CD4-positive, alpha-beta T cell treated with Interleukin-4 for 1 hour (primary cell): ENCODE measurements around the gene FLT1.

Experiments
- DNase-seq, 2 donors: peaks; one replicate each; pipeline ENCODE4 v3.0.0-alpha.2; 2020 to 2022

The FLT1 gene

DNA sequence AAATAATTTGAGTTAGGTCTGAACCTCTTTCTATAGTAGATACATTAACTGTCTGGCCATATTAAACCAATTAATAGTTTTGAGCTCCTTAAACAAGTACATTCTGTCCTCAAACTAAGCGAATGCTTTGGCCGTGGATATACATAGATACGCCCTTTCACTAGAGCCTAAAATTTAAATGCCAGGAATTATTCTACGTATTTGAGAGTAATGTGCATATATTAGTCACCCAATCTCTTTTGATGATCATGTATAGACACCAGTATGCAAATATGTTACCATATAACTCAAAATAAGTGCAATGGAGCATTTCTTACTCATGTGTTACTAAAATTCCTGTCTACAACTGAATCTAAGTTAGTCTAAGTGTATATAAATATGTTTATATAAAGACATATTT lies 70.4 kb downstream of the FLT1 start:
- DNase-seq, result no peak

DNA sequence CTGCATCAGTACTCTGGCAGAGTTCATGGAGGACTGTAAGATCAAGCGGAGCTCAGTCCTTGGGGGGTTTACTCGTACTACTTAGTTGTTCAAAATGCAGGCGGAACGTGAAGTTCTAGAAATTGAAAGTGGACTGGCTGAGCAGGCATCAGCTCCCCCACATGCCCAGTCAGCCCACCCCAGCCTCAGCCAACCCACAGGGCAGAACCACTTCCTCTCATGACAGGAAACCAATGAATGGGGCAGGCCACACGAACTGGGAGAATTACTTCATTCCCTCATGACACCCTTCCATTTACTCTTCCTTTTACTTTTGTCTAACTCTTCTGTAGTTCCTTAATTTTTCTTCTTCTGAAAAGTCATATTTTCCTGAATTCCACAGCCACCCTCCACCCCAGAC lies 71.9 kb downstream of the FLT1 start:
- peak; percentile 15 to 70 for DNase-seq

DNA sequence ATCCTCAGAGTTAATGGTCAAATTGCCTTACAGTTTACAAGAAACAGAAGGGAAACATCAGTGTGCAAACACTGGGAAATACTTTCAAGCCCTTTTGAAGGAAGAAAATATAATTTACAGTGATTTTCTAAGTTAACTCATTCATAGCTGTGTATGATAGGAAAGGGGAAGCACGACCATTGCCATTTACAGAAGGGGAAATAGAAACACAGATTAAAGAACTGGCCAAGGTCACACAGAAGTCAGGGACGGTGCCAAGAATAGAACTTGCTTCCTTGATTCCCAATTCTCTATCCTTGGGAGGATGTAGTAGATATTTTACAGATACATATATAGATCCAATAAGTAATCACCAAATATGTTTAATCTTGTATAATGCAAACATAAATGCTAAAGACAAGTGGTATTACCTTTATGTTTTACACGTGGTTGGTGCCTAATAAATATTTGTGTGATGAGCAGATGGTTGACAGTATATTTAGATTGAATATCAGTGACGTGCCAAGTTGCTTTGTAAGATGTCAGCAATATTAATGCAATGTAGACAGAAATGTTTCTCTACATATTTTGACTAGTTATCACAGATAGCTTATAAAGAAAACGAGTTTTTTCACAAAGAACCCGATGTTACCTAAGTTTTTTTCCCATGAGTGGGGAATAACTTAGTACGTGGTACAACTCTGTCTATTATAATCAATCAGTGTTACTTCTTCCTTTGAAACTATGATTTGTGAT lies 73.1 kb downstream of the FLT1 start:
- no peak for DNase-seq

DNA sequence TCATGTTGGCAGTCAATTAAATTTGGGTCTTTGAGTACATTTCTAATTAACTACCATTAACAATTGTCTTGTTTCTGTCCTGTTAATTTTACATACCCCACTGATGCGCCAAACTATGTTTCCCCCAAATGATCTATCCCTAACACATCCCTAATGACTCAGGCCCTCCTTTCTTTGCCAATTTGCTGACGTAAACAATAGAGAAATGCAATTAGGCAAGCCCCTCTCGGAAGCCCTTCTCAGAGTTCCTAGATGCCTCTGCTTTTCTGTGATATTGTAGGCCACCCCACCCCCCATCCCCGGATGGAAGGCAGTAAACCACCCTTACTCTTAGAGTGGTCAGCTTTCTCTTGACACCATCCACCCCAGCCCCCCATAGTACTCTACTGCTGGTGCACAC lies 74.2 kb downstream of the FLT1 start:
- DNase-seq, result no peak

DNA sequence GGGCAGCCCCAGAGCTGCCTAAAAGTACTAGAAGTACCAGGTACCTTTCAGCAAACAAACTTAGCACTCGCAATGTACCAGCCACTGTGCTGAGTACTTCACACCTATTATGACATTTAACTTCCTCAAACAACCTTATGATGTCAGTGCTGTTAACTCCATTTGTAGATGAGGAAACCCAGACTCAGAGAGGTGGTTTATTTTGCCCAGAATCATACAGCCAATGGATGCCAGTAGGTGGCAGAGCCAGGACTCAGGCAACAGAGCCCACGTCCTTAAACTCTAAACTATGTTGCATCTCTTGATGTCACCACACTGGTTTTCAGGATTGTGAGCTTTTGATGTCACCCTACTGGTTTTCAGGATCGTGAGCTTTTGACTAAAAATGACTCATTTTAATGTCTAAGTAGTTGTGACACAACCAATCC lies 78.9 kb downstream of the FLT1 start:
- peak in 1 of 2 donors; percentile 23 for DNase-seq

DNA sequence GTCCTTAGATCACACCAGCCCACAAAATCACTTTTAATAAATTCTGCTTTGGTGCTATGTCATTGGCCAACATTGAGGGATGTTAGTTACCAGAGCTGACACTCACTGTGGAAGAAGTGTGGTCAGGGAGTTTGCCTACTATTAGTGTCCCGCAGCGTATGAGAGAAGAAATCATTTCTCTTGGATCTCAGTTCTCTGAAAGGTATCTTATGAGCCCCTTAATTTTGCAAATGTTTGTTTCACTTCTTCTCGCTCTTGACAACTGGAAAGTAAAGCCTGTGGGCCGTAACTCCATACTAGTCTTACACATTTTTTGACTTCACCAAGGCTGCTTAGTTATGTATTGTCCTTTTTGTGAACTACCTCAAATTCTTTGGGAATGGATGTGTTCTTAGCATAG lies 80.9 kb downstream of the FLT1 start:
- DNase-seq, result no peak

DNA sequence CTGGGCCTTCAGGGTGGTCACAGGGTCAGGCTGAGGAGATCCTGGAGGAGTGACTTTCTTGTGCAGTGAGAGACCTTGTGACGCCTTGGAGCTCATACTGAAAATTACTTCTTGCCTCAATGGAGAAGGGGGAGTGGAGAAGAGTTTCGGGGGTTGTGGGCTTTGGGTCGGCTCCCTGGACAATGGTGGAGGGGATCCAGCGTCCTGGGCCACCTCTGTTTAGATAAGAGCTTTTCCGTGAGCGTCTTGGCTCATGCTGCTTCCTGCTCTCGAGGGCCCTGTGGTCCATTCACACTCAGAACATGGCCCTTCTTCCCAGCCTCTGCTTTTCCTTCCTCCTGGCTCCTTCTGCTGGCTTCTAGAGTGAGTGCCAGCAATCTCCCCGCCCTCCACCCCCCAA lies 81.9 kb downstream of the FLT1 start:
- DNase-seq, result no peak

DNA sequence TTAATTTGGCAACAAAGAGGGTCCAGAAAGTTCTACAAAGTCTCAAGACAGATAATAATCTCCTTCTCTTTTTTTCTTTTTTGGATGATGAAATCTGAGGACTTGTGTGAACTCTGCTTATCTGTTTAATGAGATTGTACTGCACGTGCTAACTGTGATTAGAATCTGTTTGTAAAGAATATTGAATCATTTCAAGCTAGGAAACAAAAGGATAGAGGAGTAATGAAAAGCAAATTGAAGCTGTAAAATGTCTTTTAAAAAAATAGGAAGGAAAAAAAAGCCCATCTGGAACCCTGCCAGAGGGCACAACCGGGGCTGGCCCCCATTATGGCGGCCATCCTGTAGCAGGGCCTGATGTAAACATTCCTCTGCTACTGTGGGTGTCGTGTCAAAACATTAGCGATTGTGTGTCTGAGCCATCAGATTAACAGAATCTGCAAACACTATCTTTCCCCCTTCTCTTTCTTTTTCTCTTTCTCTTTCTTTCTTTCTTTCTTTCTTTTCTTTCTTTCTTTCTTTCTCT lies 83.0 kb downstream of the FLT1 start:
- DNase-seq, result no peak

DNA sequence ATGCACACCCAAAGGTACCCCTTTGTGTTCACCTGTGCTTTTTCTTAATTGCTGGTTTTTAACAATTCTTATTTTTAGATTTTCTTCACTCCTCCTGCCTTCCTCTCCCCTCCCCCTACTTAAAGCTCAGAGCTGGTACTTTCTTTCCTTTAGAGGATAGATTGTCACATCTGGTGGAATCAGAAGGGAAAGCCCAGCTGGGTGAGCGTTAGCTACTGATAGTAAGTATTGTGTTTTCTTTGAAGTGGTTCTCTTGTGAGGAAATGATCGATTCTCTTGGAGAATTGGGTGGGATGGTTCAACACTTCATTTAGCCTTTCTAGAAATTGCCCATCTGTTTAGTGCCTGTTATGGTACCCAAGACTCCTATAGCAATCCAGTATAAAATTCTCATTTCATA lies 84.8 kb downstream of the FLT1 start:
- DNase-seq, result no peak

DNA sequence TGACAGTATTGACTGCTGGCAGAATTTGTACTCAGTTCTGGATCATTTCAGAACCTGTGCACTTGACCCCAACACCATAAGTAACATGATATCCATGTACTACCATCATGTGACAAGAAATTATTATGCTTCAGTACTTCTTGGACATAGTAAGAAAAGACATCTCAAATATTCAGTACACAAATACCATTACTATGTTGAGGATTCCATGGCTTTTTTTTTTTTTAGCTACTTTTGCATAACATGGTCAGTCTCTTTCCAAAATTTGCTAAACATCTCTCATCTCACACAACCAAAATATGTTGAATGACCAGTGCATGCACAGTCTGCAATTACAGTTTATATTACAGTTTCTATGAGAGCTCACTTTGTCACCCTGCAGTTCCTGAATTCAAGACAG lies 85.3 kb downstream of the FLT1 start:
- no peak for DNase-seq

DNA sequence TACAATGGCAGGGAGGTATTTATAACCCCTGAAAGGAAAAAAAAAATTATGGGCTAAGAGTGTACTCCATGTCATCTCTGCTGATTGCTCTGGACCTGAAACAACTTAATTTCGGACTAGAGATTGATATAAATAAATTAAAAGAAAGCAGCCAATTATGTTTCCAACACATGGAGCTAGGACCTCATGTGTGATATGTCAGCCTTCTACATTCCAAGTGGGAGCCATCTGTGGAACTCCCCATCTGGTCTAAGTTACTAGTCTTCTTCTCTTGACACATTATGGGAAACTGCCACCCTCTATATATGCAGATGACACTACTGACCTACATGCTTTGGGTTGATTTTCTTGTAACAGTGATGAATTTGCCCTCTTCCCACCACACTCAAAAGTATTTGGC lies 86.1 kb downstream of the FLT1 start:
- no peak for DNase-seq

DNA sequence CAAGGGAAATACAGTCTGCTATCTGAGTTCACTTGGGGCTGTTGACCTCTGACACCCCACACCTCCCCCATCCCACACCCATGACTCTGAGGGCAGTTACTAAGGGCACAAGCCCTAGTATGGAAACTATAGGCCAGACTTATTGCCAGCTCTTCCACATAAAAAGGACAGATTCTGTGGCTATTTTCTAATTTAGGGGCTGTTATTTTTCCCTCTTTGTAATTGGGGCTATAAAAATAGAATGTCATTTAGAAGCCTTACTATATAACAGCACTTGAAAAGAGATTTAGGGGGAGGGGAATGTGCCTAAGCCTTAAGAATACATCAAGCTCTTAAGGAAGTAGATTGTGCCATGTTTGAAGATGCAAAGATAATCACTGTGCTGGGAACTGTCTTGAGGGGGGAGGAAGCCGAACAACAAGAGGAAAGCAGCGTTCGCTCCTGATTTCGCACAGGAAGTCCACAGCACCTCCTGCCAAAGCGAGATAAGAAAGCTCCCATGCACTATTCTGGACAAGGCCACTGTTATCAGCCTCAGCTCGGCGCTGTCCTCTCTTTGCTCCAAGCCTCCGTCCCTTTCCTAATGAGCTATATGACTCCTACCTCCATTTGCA lies 86.6 kb downstream of the FLT1 start:
- no peak for DNase-seq

DNA sequence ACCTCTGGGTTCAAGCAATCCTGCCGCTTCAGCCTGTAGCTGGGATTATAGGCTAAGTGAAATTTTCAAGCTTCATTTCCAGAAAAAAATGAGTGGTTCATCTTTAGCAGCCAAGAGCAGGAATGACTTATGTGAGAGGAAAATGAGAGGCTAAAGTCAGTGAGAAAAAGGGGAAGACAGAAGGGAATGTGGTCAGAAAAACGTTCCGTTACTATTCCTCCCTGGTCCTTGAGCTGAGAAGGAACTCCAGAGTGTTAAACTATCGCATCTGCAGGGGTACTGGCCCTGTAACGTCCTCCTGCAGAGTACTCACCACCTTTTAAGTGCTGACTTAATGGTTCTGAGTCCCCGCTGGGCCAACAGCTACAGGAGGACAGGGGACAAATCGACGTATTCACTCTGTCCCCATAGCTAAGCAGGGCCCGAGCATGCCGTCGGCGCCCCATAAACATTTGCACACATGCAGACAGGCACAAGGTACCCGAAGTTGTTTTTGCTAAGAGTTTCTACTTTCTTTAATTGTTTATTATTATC lies 88.1 kb downstream of the FLT1 start:
- DNase-seq, result no peak

DNA sequence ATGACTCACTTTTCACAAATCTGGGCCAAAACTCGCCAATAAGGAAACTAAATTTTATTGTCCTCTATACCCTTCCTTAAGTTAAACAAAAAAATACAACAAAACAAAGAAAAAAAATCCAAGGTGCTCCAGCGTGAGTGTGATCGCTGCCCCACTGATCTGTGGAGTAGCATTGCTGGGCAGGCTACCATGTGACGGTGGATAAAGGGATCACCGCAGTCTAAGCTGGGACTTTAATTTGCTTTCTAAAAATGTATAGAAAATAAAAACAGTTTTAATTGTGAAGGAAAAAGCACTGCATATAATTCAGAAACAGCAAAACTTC lies 92.9 kb downstream of the FLT1 start:
- DNase-seq, result no peak

DNA sequence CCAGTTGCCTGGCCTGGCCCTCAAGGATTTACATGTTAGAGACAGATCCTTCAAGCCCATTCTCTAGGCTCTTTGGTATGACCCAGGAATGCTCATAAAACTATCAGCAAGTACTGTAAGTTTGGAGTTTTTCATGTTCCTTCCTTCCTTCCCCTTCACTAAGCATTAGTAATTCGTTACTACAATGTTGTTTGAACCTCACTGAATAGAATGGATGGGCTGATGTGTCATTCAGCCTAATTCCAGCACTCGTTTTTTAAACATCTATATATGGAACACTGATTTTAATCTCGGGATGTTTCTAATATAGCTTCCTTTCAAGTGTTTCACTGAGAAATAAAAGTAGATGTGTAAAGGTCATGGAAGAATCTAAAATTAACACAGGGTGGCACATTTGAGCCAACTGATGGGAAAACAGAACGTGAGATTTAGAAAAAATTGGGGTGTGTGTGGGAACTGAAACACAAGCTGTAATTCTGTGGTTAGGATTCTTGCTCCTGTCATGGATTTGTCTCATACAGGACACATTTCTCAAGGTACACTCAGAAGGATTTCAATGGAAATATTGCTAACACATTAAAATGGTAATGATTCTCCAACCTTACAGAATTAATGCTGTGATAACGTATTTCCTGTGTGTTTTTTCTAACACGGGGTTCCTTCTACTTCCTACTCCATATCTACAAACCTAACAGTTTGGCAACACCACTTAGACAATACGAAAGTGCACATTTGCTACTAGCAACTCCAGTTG lies 93.4 kb downstream of the FLT1 start:
- DNase-seq, result peak in 1 of 2 donors; percentile 8

DNA sequence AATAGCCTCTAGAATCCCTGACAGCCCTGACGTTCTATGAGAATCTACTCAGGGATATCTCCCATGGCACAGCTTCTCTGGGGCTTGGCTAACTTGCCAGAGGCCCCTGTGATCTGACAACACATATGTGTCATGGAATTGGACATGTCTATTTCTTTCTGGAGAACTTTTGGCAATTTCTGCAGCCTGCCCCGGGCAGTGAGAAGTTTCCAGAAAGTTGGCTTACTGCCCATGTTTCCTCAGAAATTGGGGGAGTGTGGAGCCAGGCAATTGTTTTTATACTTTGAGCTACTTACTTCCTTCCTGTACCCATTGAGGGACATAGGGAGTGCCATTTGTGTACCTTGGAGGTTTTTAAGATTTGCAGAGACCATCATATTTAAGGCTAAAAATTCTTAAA lies 98.9 kb downstream of the FLT1 start:
- no peak for DNase-seq

DNA sequence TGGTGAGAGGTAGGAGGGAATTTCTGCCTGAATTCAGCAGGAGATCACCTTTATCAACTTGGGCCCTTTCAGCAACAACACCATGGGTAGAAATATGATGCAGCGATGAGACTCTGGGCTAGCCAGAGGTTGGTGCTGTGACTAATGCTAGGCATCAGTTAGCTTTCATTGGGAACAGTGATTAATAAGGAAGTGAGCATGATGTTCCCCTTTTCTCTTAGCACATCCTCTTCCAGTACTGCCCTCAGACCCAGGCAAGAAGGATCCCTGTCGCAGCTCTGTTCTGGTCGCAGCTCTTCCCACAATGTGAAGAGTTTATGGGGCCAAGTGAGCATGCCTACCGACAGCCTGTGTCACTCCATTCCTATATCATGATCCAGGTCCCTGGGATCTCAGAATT lies 100.5 kb downstream of the FLT1 start:
- DNase-seq, result peak; percentile 4 to 44

DNA sequence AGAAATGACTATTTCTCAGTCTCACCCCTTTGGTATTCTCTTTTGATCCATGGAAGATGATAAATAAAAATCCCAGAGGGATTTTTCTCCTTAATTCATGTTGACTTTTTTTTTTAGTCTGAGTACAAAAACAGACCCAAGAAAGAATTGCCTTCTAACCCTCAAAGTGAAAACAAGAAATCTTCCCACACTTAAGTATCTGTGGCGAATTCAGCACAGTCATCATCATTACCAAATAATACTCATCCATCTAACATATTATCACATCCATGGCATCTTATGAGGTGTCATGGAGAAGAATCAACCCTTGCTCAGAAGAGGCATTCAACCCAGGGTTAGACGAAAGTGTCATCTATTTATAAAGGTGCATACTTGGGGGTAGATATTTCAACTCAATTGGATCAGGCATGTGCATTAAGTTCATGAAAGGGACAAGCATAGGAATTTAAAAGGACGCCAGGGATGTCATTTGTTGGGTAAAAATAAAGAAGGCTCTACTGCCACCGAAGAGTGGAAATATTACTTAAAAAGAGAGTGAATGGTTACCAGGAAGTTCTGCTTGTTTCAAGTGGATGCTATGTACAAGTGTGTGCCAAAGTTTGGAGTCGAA lies 101.9 kb downstream of the FLT1 start:
- DNase-seq, result no peak

DNA sequence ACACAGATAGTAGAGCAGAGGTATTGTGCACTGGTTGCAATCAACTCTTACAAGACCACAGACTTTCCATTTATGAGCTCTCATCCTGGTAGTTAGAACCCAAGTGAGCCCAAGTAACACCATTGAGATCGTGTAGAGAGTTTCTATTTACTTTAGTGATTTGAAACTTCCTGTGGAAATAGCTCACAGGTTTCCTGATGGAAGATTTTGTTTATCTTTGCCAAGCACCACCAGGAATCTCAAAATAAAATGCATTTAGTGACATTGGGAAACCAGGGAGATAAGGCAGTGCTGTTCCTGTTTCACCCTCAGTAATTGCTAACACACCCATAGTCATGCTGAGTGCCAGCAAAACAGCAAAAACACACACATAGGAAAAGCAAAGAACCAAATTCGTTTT lies 102.5 kb downstream of the FLT1 start:
- no peak for DNase-seq

DNA sequence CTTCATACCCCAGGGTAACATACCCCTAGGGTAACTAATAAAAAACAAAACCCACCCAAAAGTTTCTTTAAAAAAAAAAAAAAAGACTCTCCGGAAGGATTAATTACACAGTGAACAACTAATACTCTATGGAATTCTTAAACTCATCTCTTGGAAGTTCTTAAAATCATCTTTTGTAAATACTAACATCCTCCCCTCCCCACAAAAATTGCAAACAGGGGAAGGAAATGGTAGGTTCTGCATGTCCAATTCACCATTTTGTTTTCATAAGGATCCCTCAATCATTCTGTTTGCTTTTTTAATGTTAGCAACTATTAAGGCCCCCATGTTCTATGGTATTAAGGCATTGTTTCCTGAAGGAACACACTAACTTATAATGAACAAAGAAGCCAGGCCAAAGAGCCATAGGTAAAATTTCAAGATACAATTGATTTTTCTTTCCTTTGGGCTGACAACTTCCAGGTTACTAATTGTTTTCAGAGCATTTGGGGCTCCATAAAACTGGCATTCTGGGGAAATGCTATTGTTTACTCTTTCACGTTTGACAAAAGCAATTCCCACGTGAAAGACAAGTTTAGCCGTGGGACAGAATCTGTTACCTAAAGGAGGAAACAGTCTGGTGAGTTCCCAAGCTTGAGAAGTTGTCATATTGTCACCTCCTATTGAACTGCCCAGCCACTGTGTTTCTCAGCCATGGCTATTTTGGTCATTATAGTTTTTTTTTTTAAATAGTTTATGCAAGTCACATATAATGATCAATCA lies 107.0 kb downstream of the FLT1 start:
- no peak for DNase-seq

DNA sequence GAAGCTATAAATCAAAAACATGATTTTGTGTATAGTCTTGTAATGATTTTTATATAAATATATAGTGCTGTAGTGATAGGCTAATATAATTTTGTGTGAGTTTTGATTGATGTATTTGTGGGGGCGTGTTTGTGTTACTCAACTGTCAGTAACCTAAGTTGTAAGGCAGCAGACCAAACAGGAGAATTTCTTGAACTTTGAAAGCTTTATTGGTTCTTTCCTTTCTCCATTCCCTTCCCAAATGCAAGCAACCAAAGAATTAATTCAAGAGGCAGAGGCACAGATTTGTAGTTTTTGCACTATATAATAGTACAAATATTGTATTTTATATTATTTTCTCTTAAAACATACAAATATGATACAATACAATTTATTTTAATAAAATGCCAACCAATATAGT lies 109.6 kb downstream of the FLT1 start:
- no peak for DNase-seq

DNA sequence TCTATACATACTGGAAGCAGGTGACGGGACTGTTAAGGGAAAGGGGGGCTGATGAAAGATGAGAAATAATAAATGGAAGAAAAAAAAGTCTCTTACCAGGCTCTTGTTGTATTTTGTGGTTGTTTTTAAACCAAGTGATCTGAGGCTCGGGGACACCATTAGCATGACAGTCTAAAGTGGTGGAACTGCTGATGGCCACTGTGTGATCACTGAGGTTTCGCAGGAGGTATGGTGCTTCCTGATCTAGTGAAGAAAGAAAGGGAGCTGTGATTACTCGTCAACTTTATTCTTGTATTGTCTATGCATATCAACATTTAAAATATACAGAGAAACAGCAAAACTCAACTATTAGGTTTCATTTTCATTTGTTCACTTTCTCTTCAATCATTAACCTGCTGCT lies 110.1 kb downstream of the FLT1 start:
- DNase-seq, result no peak

DNA sequence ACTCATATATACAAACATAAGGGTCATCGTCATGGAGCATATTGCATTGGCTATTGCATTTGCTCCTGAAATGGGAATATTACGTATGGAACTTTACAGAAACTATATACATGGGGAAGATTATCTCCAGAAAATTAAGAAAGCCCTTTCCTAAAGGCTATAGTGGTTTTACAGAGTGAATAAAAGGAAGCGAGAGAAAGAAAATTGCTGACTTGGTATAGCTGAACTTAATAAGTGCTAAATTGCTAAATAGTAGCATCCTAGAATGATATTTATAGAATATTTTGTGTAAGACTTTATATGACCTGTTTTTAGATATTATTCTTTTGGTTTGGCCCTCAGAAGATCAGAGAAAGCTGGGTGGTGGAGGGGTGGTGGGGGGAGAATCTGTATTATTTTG lies 114.6 kb downstream of the FLT1 start:
- no peak for DNase-seq
